ENCODE results near the gene GLP1R.

GLP1R gene

DNA sequence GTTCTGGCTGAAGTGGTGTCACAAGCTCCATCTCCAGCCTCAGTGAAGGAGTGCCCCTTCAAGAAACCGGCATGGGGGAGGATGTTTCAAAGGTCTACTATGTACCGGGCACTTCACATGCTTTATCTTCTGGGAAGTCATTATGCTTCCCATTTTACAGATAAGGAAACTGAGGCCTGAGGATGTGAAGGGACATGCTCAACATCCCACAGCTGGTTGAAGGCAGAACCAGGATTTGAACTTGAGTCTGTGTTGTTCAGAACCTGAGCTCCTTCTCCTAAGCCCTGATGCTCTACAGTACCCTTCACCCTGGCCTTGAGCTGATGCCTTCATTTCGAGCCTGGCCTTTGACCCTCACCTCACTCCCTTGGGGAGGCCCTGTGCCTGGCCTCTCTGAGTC is 13.0 kb downstream of the GLP1R start:
- no peak overlapping the region for H3K4me3 ChIP-seq (ENCODE audit: low read depth, low read length)

GRCh38 chr6:39062014-39062740 is 13.6 kb downstream of the GLP1R start:
- no peak overlapping the region for H3K4me3 ChIP-seq (ENCODE audit: low read depth, low read length)

DNA sequence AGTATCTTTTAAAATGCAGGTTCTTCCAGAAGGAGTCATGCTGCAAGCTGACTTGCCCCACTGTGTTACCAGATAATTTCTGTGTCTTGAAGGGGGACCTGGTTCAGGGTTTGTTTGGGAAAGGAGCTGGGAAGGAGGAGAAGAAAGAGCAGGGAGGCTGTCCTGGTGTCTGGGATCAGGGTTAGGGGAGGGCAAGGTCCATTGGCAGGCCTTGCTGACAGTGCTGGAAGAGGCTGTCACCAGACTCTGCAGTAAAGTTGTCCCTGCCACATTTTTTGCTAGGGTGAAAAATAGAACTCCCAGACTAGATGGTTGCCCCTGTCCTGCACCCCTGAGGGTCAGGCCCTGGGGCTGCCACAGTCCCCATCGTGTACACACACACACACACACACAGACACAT is 14.9 kb downstream of the GLP1R start:
- H3K4me3 ChIP-seq (ENCODE audit: low read depth, low read length): no peak overlapping the region

GRCh38 chr6:39065561-39065960 is 17.0 kb downstream of the GLP1R start:
- no peak overlapping the region for H3K4me3 ChIP-seq (ENCODE audit: low read depth, low read length)

- no peak overlapping the region for H3K4me3 ChIP-seq (ENCODE audit: low read depth, low read length)
Measured at GRCh38 chr6:39068391-39068790, 19.8 kb downstream of the GLP1R start.

DNA sequence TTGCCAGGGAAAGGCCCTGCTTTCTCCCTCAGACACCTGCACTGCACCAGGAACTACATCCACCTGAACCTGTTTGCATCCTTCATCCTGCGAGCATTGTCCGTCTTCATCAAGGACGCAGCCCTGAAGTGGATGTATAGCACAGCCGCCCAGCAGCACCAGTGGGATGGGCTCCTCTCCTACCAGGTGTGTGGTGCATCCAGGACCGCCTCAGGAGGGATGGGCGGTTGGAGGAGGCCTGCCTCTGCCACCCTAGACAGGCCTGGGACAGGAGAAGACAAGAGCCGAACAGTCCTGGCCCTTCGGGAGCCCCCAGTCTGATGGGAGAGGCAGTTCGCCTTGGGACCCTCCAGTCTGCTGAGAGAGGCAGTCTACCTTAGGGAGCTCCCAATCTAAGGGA is 24.2 kb downstream of the GLP1R start:
- H3K4me3 ChIP-seq (ENCODE audit: low read depth, low read length): no peak overlapping the region

DNA sequence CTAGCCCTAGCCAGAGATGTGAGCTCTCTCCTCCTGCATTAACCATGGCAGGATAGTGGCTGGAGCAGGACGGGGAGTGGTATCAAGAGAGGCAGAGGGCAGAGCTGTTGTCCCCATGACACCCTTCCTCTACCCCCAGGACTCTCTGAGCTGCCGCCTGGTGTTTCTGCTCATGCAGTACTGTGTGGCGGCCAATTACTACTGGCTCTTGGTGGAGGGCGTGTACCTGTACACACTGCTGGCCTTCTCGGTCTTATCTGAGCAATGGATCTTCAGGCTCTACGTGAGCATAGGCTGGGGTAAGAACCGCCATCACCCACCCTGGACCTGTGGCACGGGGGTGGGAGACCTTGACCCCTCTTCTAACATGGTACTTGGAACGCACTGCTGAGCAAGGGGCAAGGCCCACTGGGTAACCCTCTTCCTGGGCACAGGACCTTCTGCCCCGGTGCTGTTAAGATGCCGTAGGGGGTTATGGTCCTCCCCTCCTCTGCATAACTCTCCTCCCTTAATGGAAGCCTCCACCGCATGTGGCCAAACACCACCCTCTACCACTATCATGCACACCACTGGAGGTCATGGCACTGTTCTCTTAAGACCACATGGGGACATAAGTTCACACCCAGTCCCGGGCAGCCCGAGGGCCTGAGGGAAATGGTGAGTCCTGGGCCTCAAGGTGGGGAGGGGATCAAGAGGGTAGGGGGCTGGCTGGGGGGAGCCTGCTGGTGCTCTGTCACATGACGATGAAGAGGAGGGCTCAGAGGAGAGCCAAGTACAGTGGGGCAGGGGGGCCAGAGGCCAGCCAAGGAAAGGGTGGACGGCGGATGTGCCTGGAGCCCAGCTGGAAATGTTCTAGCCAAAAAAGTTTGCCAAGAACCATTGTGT is 25.1 kb downstream of the GLP1R start:
- H3K4me3 ChIP-seq (ENCODE audit: low read depth, low read length): no peak overlapping the region

- no peak overlapping the region for H3K4me3 ChIP-seq (ENCODE audit: low read depth, low read length)
Measured at GRCh38 chr6:39074486-39074885, 25.9 kb downstream of the GLP1R start.

DNA sequence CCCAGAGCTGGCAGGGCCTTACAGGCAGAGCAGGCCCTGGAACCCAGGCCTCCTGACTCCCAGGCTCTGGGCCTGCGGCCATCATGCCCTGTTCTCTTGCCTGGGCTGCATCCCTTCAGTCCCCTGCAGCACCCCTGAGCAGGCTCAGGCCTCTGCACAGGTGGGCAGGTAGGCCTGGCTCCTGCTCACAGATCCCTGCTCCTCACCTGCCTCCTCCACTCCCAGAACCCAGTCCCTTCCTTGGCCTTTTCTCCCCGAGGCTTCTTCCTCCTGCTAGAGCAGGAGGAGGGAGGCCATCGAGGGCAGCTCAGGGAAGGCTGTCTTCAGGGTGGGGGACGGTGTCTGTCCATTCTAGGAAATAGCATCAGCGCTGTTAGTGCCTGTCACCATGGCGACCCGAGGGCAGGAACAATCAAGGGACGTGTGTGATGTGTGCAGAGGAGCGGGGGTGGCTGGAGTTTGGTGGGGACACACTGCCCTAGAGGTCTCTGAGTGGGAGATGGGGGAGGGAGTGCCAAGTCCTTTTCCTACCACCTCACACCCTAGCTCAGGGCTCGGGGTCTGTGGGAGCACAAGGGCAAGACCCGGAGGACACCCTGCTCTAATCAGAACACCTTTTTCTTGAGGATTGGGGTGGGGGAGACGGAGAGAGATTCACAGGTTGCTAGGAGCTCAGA is 26.6 kb downstream of the GLP1R start:
- no peak overlapping the region for H3K4me3 ChIP-seq (ENCODE audit: low read depth, low read length)

DNA sequence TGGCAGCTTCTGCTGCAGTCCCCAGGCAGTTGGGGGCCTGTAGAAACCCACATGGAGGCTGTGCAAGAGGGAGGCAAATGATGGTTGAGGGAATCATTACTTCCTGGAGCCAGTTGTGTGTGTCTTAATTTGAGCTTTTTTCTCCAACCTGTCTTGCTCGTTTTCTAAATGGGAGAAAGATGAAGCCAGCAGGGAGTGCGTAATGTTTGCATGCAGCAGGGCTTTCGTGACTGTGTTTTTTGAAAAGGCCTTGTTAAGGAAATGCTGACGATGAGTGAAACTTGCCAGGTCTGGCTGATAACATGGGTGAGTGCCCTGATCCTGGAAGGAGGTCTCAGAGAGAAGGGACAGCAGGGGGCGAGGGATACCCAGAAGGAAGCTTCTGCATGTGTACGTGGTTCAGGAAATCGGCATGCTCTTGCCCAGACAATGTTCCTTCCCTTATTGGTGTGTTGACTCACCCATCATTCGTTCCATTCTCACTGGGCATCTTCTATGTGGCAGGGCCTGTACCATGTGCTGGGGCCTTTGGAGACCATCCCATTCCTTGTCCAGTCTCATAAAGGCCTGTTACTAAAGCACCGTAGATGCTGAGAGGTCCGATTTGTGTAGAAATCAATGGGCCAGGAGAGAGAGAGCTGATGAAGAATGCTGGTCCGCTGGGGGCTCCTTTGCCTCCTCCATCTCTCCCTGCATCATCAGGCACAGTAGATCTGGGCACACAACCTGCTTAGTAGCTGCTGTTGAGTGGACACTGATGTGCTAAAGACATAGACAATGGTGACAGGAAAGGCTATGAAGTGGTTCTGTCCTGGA is 27.4 kb downstream of the GLP1R start:
- no peak overlapping the region for H3K4me3 ChIP-seq (ENCODE audit: low read depth, low read length)

- H3K4me3 ChIP-seq (ENCODE audit: low read depth, low read length): no peak overlapping the region
Measured at GRCh38 chr6:39076623-39077535, 28.3 kb downstream of the GLP1R start.

DNA sequence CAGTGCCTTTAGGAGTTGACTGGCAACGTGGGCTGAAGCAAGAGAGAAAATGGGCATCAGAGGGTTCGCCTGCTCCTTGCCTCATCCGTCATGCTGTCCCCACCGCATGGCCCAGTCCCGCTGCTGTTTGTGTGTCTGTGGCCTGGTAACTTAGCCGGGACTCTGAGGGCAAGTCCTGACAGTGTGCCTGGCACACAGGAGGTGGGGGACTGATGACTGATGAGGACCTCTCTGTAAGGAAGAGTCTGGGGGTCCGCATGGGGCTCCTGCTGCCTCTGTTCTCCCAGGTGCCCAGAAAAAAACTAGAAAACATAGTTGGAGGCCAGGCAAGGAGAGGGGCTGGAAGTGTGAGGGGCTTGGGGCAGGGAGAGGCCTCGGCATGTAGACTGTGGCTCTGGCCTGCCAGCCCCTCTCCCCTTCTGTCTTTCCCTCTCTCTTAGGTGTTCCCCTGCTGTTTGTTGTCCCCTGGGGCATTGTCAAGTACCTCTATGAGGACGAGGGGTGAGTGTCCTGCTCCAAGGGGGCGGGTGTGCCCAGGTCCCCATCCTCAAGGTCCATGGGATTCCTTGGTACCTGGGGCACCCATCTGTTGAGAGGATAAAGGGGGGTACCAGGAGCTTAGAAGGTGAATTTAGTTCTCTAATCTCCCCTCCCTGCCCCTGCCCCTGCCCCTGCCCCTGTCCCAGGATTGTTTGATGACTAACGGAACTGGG is 29.5 kb downstream of the GLP1R start:
- no peak overlapping the region for H3K4me3 ChIP-seq (ENCODE audit: low read depth, low read length)

- H3K4me3 ChIP-seq (ENCODE audit: low read depth, low read length): no peak overlapping the region
Measured at GRCh38 chr6:39078695-39079094, 30.1 kb downstream of the GLP1R start.

DNA sequence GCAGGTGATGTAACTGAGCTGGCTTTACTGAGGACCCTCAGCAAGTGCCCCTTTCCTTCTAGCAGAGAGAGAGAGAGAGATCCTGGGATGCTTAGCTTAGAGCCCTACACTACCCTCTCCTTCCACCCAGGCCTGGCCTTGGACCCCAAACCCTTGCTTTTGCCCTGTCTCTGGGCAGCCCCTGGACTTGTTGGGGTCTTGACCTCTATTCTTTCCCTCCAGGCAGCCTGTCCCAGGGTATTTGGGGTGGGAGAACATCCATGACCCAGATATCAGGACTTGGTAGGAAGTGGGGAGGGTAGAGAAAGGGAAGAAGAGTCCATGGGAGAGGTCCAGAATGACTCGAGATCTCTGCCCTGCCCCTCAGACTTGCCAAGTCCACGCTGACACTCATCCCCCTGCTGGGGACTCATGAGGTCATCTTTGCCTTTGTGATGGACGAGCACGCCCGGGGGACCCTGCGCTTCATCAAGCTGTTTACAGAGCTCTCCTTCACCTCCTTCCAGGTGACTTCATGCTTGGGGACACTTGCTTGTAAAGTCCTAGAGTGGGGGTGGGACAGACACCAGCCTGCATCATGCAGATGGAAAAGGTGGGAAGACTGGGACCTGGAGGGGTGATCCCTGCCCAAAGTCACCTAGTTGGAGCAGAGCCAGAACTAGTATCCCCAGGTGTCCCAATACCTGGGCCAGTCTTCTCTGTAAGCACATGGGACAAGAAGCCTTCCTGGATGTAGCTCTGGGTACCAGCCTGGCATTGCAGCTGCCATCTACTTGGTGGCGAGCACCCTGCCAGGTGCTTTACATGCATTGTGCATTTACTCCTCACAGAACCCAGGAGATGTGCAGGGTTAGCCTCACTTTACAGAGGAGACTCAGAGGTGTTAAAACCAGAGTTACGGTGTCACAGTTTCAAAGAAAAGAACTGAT is 30.9 kb downstream of the GLP1R start:
- H3K4me3 ChIP-seq (ENCODE audit: low read depth, low read length): no peak overlapping the region

DNA sequence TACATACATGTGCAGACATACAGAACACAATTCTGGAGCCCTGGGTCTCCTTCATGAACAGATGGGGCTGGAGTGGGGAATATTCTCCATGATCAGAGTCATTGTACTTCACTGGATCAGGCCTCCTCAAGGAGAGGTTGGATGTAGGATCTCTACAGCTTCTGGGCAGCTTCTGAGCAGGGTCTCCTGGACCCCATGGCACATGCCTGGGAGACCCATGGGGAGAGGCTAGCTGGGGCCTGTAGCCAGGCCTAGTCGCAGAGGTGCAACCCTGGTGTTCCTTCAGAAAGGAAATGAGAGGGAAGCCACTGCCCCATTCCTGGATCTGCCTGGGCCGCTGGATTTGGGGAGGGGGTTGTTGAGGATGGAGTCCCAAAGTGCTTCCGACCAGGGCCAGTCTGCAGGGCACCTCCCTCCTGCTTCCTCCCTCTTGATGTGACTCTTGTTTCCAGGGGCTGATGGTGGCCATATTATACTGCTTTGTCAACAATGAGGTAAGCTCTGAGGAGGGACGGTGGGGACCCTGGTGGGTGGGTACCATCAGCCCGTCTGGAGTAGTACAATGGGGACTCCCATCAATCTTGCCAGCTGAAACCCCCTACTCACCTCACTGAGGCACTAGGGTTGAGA is 31.8 kb downstream of the GLP1R start:
- no peak overlapping the region for H3K4me3 ChIP-seq (ENCODE audit: low read depth, low read length)

GRCh38 chr6:39082310-39082709 is 33.7 kb downstream of the GLP1R start:
- H3K4me3 ChIP-seq (ENCODE audit: low read depth, low read length): no peak overlapping the region

DNA sequence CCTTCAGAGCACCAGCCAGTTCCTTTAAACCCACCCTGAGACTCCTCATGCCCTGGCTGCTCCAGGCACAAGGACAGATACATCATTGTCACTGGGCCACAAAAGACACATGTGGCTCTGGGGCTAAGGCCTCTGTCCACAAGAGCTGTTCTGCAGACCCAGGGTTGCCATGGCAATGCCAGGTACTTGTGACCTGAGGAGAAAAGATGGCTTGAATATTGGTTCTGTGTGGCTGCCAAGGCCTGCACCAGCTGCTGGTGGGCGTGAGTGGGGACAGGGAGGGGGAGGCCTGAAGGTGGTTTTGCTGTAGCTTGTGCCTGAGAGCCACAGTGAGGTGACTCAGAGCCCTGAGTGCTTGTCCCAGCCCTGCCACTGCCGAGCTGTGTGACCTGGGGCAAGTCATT is 34.7 kb downstream of the GLP1R start:
- H3K4me3 ChIP-seq (ENCODE audit: low read depth, low read length): no peak overlapping the region

DNA sequence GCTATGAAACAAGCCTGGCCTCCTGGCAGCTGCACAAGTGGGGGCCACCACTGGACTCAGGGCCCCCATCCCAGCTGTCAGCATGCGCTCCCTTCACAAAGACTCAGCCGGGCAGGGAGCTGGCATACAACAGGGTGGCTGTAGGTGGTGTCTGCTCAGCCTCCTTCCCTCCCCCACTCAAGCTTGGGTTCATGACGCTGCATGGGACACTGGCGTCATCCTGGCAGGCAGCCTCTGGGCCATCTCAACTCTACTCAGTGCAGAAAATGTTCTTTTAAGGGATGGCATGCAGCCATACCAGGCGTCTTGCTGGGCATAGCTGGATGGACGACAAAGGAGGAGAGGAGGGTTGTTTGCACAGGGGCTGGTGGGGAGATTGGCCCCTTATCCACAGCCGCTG is 35.9 kb downstream of the GLP1R start:
- H3K4me3 ChIP-seq (ENCODE audit: low read depth, low read length): no peak overlapping the region

All from iPS-11a (cell line).